Prostate gland (tissue), 2 donors: ENCODE results near the gene TTC19.

Experiments
- POLR2A ChIP-seq: fragments of 450-650 bp; IDR thresholded peaks from one replicate; pipeline ENCODE4 v1.6.1; 2016; ENCODE audit warnings: antibody characterized with exemption, mild to moderate bottlenecking
- POLR2AphosphoS5 ChIP-seq: sonication (generic); formaldehyde crosslinking; IDR thresholded peaks from one replicate; pipeline ENCODE4 v1.6.1; 2017; ENCODE audit warnings: antibody characterized with exemption
- TF ChIP-seq, protein P1 (sequence below), 4 experiments: fragments of 200-600 bp in 2 of 4; fragments of 450-650 bp in 2 of 4; sonication (generic) in 2 of 4; IDR thresholded peaks; 1 replicate in 3 of 4; 2 replicates in 1 of 4; pipeline ENCODE4 v1.5.1; 2016 to 2019; ENCODE audit warnings: antibody characterized with exemption in 4 of 4, mild to moderate bottlenecking in 2 of 4, moderate library complexity in 2 of 4

DNA sequence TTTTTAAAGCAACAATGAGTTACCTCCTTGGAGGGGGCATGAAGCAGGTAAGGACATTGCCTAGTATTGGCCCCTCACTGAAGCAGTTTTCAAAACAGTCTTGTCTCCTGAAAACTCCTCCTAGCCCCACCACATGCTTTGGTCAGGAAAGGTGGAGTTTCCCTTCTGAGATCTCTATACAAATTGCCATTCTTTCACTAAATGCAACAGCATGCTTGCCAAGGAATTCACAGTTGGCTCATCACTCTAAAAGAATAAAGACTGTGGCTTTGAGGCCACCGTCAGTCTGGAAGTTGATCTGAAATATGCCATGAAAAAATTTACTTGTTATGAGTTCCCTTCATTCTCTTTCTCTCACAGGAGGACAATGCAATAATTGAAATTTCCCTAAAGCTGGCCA lies 4.2 kb downstream of the TTC19 start:
- TF ChIP-seq POLR2AphosphoS5 (no peak), POLR2A (no peak)
- TF ChIP-seq, protein P1, sequence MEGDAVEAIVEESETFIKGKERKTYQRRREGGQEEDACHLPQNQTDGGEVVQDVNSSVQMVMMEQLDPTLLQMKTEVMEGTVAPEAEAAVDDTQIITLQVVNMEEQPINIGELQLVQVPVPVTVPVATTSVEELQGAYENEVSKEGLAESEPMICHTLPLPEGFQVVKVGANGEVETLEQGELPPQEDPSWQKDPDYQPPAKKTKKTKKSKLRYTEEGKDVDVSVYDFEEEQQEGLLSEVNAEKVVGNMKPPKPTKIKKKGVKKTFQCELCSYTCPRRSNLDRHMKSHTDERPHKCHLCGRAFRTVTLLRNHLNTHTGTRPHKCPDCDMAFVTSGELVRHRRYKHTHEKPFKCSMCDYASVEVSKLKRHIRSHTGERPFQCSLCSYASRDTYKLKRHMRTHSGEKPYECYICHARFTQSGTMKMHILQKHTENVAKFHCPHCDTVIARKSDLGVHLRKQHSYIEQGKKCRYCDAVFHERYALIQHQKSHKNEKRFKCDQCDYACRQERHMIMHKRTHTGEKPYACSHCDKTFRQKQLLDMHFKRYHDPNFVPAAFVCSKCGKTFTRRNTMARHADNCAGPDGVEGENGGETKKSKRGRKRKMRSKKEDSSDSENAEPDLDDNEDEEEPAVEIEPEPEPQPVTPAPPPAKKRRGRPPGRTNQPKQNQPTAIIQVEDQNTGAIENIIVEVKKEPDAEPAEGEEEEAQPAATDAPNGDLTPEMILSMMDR (IDR thresholded peaks at IDR 0.05): no peak
